ENCODE data around the gene MPV17L2.
A peak's percentile ranks its signal among the peaks of the same experiment; 100 is the strongest.
"Not testable (repeated sequence)": the region's sequence is repeated elsewhere in the genome, so short reads cannot be mapped to it uniquely, and the experiment has no call there.

The MPV17L2 gene

DNA sequence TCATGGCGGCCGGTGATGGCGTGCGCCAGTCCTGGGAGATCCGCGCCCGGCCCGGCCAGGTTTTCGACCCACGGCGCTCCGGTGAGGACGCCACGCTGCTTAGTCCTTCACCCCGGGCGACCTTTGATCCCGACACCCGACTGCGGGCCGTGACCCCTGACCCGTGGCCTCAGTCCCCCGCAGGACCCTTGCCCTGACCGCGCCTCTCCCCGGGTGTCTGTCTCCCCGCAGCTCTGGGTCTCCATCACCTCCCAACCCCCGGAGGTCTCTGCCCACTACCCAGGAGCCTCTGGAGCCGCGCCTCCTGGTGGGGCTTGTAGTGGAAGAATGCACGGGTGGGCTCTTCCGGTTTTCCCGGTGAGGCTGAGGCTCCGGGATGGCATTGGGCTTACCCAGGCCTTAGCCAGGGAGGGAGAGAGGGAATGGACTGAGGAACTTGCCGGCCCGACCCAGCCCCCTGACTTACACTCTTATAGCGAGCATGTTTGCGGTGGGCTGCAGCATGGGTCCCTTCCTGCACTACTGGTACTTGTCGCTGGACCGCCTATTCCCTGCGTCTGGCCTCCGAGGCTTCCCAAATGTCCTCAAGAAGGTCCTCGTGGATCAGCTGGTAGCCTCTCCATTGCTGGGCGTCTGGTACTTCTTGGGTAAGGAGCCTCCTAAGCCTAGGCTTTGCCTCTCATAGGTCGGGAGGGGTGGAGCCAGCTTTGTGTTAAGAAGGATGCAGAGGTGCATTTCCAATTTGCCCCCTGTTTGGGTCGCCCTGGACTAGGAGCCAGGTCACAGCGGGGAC, 566 bp downstream of the MPV17L2 start:
- DNase-seq (ENCODE audit: low read depth): no peak

DNA sequence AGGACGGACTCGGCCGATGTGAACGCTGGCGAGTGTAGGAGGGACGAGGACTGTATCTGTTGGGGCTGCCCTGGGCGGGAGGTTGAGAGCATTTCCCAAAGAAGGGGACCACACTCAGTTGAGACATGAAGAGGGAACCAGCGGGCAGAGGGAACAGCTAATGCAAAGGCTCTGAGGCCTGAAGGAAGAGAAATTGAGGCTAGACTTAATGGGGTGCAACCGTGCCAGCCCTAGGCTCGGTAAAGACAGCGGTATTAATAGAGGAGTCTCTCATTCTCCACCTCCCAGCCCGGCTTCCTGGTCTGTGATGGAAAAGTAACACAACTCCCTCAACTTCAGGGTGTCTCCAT, 1.1 kb downstream of the MPV17L2 start:
- no peak for DNase-seq (ENCODE audit: low read depth)

DNA sequence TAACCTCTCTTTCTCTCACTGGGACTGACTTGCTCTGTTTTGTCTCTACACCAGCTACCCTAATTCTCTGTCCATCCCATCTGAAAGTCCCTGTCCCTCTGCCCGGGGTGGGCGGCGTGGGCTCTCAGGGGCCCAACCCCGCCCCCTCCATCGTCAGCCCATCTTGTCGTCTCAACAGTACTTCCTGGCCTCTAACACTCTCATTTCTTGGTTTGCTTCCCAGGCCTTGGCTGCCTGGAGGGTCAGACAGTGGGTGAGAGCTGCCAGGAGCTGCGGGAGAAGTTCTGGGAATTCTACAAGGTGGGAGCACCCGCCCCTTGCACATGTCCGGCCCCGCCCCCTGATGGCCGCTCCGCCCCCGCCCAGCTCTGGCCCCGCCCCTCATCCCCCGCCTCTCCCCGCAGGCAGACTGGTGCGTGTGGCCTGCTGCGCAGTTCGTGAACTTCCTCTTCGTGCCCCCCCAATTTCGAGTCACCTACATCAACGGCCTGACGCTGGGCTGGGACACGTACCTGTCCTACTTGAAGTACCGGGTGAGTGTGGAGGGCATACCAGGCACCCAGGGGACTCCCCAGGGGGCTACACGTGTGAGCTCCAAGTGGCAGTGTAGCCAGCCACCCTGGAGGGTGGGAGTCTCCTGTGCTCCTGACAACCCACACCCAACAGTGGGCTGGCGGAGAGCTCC, 1.7 kb downstream of the MPV17L2 start:
- no peak for DNase-seq (ENCODE audit: low read depth)

DNA sequence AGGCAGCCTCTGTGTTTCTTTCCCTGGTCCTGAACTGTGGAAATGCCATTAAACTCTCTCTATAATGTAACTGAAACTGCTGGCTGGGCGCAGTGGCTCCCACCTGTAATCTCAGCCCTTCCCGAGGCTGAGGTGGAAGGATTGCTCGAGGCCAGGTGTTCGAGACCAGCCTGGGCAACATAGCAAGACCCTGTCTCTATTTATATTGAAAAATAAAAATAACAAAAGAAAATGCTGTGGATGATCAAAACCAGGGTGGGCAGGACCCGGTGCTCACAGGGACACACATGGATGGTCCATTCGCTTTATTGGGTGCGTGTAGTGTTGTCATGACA, 3.5 kb downstream of the MPV17L2 start:
- DNase-seq (ENCODE audit: low read depth): no peak

DNA sequence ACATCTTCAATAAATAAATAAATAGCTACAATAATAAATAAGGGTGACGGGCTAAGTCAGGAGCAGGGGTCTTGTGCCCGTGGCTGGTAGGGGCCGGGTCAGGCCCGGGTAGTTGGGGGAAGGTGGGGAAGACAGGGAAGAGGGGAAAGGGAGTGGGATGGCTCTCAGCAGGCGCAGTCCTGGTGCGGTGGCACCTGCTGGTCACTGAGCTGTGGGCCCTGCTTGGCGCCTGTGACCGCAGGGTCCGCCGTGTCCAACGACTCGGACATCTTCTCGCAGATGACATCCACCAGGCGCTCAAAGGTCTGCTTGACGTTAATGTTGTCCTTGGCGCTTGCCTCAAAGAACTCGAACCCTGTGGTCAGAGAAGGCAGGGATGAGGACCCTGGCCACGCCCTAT, 4.3 kb downstream of the MPV17L2 start:
- no peak for DNase-seq (ENCODE audit: low read depth)

DNA sequence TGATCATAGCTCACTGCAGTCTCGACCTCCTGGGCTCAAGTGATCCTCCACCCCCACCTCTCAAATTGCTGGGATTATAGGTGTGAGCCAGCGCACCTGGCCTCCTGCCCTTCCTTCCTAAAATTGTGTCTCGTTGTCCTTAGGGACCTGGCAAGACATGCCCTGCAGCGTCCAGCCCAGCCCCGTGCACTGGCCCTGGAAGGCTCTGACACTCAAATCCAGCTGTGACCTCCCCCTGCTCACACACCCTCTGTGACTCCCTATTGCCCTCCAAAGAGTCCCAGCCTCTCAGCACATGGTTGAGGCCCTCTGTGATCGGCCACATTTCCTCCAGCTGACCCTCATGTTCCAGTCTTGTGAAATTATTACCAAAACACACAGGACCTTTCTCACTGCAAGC, 4.9 kb downstream of the MPV17L2 start:
- DNase-seq (ENCODE audit: low read depth): no peak

DNA sequence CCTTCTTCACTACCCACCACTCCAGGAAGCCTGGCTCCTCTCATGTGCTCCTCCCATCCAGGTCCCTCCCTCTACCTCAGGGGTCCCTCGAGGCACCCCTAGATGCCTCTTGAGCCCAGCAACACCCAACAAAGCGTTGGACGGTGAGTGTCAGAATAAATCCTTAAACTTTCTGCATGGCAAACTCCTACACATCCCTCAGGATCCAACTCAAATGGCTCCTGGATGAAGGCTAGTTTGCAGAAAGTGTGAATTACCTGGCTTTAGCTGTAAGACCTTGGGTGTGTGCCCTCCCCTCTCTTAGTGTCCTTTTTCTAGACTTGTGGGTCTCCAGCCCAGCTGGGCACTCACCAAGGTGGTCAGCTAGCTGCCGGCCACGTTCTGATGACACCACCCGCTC, 5.4 kb downstream of the MPV17L2 start:
- DNase-seq (ENCODE audit: low read depth): no peak

DNA sequence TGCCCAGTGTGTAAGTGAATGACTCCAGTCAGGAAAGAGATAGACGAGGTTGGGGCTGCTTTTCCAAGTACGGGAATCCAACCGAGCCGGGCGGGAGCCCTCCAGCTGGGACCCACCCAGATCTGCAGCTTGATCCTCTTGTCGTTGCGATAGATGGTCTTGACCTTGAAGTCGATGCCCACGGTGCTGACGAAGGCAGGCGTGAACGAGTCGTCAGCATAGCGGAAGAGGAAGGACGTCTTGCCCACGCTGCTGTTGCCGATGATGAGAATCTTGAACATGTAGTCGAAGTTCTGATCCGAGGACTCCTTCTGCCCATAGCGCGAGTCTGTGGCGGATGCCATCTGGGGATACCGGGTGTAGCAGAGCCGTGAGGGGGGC, 9.4 kb downstream of the MPV17L2 start:
- no peak for DNase-seq (ENCODE audit: low read depth)

DNA sequence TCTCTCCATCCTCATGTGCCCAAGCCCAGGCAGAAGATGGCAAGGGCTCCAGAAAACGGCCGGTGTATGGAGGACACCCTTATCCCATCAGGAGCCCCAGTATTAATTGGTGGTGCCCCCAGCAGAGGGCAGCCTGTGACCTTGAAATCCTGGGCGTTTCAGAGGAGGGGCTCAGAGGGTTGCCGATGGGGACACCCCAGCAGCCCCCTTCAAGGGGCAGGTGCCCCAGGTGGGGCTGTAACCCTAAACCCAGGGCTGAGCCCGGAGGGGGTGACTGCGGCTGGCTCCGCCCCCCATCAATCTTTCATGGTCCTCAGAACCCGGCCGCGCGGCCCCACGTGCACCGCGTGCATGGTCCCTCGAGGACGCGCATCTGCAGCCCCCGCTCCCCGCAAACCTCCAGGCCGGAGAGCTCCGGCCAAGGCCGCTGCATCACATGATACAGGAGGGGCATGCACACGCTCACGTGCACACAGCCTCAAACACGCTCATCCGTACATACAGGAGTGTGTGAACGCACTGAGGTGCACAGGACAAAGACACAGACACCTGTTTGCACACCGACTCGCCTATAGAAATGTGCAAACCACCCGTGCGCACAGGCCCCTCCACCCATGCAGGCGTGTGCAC, 9.9 kb downstream of the MPV17L2 start:
- DNase-seq (ENCODE audit: low read depth): no peak

DNA sequence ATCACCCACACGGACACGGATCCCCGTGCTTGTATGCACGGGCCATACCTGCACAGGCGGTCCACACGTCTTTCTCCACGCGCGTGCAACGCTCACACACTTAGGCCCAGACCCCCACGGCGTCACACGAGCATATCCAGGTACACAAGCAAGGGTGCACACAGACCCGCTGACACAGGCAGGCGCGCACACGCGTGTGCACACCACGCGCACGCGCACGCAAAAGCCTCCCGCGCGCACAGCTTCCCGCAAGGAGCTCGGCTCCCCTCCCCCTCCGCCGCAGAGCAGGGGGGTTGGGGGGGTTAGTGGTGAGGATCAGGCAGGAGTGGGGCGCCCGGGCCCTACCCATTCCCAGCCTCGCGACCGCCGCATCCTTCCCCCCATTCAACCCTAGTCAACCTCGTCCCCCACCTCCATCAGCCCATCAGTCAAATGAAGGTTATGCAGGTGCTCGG, 10.4 kb downstream of the MPV17L2 start:
- DNase-seq (ENCODE audit: low read depth): no peak

DNA sequence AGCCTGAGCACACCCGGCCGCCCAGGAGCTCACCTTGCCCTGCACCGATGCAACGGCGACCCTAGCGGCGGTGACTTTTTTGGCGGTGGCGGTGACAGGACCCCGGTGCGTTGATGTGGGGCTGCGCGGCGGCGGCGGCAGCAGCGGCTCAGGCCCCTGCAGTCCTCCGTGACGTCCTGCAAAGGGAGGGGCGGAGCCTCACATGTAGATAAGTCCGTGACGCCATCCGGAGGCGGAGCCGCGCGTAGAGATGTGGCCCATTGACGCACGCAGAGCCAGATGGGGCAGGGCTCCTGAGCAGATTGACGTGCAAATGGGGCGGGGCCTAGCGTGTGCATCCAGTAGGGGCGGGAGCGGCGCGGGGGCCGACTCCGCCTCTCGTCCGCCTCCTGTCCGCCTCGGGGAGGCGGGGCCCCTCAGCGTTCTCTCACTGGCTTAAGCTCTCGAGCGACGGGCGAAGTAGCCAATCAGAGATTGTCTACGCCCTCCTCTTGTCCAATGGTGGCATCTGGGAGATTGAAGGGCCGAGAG, 10.9 kb downstream of the MPV17L2 start, which contains the start of gene RAB3A:
Gene RAB3A (minus strand): TSS at position 180 of the 531 bp plus-strand sequence. CDS start 1,302 bp downstream, outside the sequence.
- DNase-seq (ENCODE audit: low read depth): peak; percentile 99

DNA sequence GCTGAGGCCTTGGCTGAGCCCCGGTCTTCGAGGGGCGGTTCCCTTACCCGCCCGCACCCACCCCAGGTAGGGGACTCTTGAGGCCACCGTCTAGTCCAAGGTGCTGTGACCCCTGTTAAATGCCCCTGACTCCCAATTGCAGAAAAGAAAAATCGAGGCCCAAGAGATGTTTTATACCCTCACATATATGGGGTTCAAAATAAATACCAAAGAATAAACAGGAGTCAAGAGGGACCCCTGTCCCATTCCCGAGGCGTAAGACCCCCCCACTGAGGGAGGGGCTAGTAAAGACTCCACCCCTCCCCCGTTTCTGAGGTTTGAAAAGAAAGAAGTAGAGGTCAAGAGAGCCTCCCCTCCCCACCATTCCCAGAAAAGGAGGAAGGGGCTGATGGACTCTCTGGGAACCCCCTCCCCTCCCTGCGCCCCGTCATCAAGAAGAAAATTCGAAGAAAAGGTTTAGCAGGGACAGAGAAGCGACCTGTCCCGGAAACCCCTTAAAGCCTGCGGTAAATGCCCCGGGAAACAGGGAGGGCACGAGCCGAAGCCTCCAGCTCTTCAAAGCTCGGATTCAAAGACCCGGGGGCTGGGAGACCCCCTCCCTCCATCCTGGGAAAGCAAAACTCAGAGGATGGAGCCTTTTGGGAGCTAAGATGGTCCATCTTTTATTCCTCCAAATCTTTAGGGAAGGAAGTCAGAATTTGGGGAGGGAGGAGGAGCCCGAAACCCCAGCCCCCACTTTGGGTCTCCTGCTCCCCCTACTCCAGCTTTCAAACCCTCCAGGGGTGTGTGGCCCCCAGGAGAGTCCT, 11.6 kb downstream of the MPV17L2 start:
- peak; percentile 16 for DNase-seq (ENCODE audit: low read depth)

DNA sequence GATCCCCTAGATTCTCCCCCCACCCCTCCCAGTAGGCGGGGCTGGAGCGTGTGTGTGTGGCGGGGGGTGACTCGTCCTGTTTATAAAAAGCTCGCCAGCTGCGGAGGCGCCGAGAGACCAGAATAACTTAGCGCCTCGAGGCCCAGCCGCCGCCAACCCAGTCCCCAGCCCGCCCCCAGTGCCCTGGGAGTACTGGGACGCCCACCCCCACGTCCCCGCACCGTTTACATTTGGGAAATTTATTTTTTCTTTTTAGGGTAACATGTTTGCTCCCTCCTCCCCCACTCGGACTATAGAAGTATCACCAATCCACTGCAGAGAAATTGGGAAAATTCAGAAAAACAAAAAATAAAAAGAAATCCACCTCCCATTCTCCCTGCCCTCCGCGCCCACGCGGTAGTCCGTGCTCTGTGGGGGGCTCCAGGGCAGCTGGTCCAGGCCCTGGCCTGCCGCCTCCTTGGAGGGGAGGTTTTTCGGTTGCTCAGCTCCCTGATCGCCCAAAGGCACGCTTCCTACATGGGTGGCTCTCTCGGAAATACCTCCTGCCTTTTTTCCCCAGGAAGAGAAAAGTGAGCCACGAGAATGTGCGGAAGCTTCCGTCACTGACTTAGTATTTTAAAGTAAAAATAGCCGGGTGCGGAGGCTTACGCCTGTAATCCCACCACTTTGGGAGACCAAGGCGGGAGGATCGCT, 12.3 kb downstream of the MPV17L2 start:
- DNase-seq (ENCODE audit: low read depth): peak; percentile 34

DNA sequence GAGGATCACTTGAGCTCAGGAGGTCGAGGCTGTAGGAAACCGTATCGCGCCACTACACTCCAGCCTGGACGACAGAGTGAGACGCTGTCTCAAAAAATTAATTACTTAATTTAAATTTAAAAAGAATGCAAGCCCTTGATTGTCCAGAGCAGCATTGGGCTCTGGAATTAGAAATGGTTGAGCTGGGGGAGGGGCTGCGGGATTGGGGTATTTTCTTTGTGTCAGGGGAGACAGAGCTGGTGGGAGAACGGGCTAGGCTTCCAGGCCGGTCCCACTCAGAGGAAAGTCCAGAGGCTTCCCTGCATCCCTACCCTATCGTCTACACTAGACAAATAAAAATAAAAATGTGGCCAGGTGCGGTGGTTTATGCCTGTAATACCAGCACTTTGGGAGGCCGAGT, 13.0 kb downstream of the MPV17L2 start:
- no peak for DNase-seq (ENCODE audit: low read depth)

DNA sequence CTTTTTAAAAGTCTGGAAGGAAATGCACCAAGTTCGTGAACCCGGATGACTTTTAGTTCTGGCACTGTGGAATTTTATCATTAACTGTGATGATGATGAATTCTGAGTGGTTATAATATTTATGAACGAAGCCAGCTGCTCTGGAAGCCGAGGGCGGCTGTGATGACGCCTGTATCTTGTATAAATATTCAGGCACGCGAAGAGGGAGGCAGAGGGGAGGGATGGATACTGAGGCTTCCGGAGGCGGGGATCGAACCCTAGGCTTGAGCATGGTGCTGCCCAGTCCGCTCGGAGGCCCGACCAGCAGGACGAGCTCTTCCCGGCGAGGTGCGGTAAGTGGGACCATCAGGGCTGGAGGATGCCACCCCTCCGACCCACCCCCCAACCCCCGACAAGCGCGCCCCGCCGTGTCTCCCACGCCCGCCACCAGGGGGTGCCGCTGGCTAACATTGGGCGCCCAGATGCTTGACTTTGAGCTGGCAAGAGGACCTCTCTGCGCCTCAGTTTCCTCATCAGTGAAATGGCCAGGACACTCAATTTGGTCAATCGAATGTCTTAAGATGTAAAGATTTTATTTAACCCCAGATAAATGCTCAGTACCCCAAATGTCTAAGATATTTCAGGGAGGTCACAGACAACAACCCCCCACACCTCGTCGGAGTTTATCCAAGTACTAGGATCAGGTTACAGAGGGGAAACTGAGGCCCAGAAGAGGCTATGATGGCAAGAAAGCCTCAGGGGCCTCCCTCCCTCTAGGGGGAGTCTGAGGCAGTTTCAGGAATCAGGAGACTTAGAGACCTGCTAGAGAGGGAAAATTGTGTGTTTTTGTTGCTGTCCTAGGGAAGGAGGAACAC, 15.3 kb downstream of the MPV17L2 start:
- peak; percentile 35 for DNase-seq (ENCODE audit: low read depth)

DNA sequence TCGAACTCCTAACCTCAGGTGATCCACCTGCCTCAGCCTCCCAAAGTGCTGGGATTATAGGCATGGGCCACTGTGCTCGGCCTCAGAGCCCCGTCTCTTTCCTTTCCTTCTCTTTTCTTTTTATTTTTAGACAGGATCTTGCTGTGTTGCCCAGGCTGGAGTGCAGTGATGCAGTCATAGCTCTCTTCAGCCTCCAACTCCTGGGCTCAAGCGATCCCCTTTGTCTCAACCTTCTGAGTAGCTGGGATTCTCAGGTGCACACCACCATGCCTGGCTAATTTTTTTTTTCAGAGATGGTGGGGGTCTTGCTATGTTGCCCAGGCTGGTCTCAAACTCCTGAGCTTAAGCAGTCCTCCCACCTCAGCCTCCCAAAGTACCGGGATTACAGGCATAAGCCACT, 16.9 kb downstream of the MPV17L2 start:
- DNase-seq (ENCODE audit: low read depth): not testable (repeated sequence)

DNA sequence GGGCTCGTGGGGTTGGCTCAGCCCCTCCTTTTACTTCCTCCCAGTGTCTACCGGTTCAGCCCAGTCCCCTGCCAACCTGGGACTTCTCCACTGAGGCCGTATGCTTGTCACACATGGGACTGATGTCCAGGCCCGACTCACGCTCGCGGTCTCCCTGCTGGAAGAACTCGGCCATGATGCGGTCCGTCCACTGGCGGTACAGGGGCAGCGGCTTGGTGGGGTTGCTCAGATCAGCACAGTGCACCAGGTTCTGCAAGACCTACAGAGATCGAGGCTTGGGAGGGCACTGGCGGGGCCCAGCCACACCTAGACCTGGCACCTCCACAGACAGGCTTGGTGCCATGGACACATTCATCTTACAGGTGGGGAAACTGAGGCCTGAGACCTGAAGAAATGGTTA, 18.7 kb downstream of the MPV17L2 start:
- no peak for DNase-seq (ENCODE audit: low read depth)

DNA sequence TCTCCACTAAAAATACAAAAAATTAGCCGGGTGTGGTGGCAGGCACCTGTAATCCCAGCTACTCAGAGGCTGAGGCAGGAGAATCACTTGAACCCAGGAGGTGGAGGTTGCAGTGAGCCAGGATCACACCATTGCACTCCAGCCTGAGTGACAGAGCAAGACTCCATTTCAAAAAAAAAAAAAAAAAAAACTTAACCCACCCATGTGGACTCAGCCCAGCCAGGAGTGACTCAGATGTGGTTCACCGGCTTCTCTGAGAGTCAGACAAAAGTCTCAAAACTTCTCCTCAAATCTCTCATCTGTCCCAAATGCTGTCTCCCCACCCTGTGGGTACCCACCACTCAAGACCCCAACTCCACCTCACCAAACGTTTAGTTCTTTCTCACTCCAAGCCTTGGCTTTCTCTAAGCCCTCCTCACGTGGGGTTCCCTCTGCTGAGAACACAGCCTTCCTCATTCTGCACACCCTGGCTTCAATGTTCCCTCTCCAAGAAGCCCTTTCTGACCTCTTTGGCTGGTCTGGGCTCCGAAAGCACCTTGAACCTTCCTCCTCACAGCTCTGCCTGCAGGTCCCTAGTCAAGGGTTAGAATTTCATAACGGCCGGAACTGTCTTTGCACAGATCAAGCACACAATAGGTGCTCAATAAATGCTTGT, 21.9 kb downstream of the MPV17L2 start:
- no peak for DNase-seq (ENCODE audit: low read depth)

DNA sequence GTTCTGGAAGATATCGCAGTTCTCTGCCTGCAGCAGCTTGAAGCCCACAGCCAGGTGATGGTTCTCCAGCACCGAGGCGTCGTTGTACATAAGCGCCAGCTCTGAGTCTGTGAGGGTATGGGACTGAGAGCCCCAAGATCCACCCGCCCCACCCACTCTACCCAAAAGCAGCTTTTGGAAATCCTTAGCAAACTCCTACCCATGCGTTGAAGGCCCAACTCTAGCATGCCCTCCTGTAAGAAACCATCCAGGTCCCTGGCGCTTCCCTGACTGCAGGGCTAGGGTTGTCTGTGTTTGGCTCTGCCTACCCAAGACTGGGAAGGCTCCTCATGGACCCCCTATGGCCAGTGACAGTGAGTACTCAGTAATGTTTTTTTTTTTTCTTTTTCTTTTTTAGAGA, 23.8 kb downstream of the MPV17L2 start:
- no peak for DNase-seq (ENCODE audit: low read depth)

DNA sequence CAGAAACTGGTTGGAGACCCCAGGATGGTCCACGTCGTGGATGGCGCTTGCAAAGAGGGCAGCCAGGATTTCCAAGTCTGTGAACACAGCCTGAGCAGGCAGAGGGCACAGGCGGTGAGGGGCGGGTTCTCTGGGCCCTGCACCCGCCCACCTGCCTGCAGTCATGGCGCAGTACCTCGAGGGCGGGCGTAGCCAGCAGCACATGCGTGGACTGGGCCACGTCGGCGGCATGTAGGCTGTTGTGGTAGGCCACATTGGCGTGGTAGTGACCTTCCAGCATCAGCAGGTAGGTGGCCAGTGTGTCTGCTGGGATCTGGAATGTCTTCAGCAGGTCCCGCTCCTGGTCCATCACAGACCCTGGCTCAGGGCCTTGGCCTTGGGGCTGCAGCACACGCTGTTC, 25.1 kb downstream of the MPV17L2 start:
- DNase-seq (ENCODE audit: low read depth): no peak
